GM12873 (cell line): ENCODE measurements around the gene NRAS.

Experiments used
- CTCF ChIP-seq: IDR thresholded peaks from 2 replicates; pipeline ENCODE4 v1.5.1; 2012; ENCODE audit warnings: low read depth, mild to moderate bottlenecking, moderate library complexity, low read length, control low read depth; ENCODE audit not compliant: insufficient read depth; ENCODE audit errors: missing control alignments

Gene NRAS

GRCh38 chr1:114740331-114740730, 23.8 kb upstream of the NRAS start:
- TF ChIP-seq CTCF, result no peak

- TF ChIP-seq CTCF, result no peak
Measured at GRCh38 chr1:114737314-114737849, 20.8 kb upstream of the NRAS start.

GRCh38 chr1:114735479-114735878, 18.9 kb upstream of the NRAS start:
- no peak for TF ChIP-seq CTCF

GRCh38 chr1:114729782-114730181, 13.2 kb upstream of the NRAS start:
- no peak for TF ChIP-seq CTCF

GRCh38 chr1:114728553-114728952, 12.0 kb upstream of the NRAS start:
- no peak for TF ChIP-seq CTCF

- no peak for TF ChIP-seq CTCF
Measured at GRCh38 chr1:114725230-114725629, 8.7 kb upstream of the NRAS start.

GRCh38 chr1:114723915-114724314, 7.3 kb upstream of the NRAS start:
- no peak for TF ChIP-seq CTCF
